ENCODE results near the gene CST9. TPM values are rescaled to one million over a fixed set of nuclear protein-coding genes. Genes with fewer than 3 reads are reported as not detected.
"Not testable (repeated sequence)": the region's sequence is repeated elsewhere in the genome, so short reads cannot be mapped to it uniquely, and the experiment has no call there.

The CST9 gene
- total RNA-seq, 1 donor: not detected

DNA sequence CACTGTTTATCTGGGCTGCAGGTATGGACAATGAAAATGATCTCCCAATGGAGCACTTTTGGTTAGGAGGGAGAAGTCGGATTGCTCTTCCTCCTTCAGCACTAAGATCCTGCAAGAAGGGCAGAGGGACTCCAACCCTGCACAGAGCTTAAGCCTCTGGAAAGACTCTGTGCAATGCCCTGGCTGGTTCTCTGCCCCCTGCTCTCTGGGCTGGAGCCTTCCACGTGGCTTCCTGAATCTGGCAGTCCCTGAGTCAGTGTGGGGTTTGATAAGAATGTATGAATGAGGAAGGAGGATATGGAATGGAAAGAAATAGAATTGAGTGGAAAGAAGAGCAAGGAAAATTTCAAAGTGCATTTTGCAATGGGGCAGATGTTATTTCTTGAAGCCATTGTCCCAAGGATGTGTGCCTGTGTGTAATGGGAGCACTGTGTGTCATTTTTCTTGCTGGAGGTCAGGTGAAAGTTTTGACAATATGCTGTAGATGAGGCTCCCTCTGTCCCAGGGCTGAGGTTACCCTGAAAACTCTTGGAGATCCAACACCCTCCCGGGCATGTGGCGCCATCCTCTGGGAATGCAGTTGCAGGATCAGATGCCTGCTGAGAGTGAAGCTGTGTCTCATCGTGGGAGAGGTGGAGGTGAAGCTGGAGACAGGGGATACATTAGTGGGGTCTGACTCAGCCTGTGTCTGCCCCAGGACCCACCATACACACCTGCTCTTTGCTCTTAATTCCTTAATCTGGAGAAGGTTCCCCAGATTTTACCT, 21.1 kb downstream of the CST9 start:
- no peak for DNase-seq (ENCODE audit: low read depth)
- TF ChIP-seq CTCF (IDR thresholded peaks at IDR 0.05; ENCODE audit: insufficient read depth, low read depth, low read length): no peak
- H3K4me3 ChIP-seq (ENCODE audit: low read depth, low read length): no peak overlapping the region

GRCh38 chr20:23583526-23583925, 22.2 kb downstream of the CST9 start:
- TF ChIP-seq CTCF (IDR thresholded peaks at IDR 0.05; ENCODE audit: insufficient read depth, low read depth, low read length): no peak
- no peak for DNase-seq (ENCODE audit: low read depth)
- H3K4me3 ChIP-seq (ENCODE audit: low read depth, low read length): no peak overlapping the region

DNA sequence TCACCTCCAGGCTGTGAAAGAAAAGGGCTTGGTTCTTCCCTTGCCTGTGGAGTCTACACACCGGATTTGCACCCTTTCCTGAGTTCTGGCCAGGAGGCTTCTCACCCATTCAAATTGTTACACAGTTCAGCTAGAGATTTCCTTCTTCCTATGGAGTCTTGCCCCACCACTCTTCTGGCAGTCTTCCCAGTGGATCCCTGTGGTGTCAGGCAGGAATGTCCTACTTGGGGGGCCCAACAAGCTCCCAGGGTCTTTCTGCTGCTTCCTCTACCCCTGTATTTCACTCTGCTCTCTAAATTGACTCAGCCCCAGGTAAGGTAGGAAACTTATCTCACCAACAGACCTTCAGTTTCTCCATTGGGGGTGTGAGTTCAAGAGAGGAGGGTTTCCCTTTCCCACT, 23.4 kb downstream of the CST9 start:
- TF ChIP-seq CTCF (IDR thresholded peaks at IDR 0.05; ENCODE audit: insufficient read depth, low read depth, low read length): no peak
- H3K4me3 ChIP-seq (ENCODE audit: low read depth, low read length): no peak overlapping the region
- DNase-seq (ENCODE audit: low read depth): no peak

GRCh38 chr20:23581833-23582232, 23.9 kb downstream of the CST9 start:
- H3K4me3 ChIP-seq (ENCODE audit: low read depth, low read length); DNase-seq (ENCODE audit: low read depth): not testable (repeated sequence)

DNA sequence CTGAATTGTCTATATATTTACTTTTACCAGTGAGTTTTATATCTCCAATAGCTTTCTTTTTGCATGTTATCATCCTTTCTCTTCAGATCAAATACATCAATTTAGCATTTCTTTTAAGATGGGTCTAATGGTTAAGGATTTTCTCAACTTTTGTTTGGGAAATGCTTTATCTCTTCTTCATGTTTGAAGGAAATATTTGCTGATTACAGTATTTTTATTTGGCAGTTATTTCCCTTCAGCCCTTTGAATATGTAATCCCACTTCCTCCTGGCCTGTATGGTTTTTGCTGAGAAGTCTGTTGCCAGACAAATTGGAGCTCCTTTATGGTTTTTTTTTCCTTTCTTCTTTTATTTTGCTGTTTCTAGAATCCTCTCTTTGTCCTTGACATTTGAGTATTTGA, 30.7 kb downstream of the CST9 start:
- TF ChIP-seq CTCF (IDR thresholded peaks at IDR 0.05; ENCODE audit: insufficient read depth, low read depth, low read length): no peak
- DNase-seq (ENCODE audit: low read depth): no peak

GRCh38 chr20:23570178-23570760, 35.4 kb downstream of the CST9 start:
- no peak for DNase-seq (ENCODE audit: low read depth)
- no peak overlapping the region for H3K4me3 ChIP-seq (ENCODE audit: low read depth, low read length)
- TF ChIP-seq CTCF (IDR thresholded peaks at IDR 0.05; ENCODE audit: insufficient read depth, low read depth, low read length): no peak

More for the DNA sequence above, 30.7 kb downstream of the CST9 start:
- no peak overlapping the region for H3K4me3 ChIP-seq (ENCODE audit: low read depth, low read length)

- H3K4me3 ChIP-seq (ENCODE audit: low read depth, low read length): no peak overlapping the region
- no peak for TF ChIP-seq CTCF (IDR thresholded peaks at IDR 0.05; ENCODE audit: insufficient read depth, low read depth, low read length)
- no peak for DNase-seq (ENCODE audit: low read depth)
Measured at GRCh38 chr20:23569570-23569969, 36.1 kb downstream of the CST9 start.
